ENCODE measurements around the gene ANKRD40. TPM values are rescaled to one million over a fixed set of nuclear protein-coding genes. Genes with fewer than 3 reads are reported as not detected.
"Not testable (repeated sequence)": the region's sequence is repeated elsewhere in the genome, so short reads cannot be mapped to it uniquely, and the experiment has no call there.

The ANKRD40 gene
- total RNA-seq, 1 donor from 2014 or later, result 32.5 TPM

GRCh38 chr17:50712641-50713040, 4.9 kb upstream of the ANKRD40 start:
- no peak for DNase-seq (ENCODE audit: low read depth in 2 of 2)

- DNase-seq (ENCODE audit: low read depth in 2 of 2), result no peak
Observed at GRCh38 chr17:50710650-50711049, 2.9 kb upstream of the ANKRD40 start.

DNA sequence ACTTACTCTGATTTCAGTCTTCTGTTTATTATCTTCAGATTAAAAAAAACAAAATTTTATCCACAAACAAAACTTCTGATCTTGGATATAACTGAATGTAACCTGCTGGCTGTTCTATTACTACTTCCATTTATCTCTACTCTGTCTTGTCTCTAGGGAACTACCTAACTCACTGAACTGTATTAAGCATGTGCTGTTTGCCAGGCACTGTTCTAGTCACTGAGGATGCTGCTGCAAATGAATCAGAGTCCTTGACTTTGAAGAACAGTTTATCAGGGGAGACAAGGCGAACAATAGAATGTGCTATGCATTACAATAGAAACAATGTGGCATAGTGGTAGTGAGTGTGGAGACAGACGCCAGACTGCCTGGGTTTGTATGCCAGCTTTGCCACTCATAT, 2.3 kb upstream of the ANKRD40 start:
- no peak for DNase-seq (ENCODE audit: low read depth in 2 of 2)

DNA sequence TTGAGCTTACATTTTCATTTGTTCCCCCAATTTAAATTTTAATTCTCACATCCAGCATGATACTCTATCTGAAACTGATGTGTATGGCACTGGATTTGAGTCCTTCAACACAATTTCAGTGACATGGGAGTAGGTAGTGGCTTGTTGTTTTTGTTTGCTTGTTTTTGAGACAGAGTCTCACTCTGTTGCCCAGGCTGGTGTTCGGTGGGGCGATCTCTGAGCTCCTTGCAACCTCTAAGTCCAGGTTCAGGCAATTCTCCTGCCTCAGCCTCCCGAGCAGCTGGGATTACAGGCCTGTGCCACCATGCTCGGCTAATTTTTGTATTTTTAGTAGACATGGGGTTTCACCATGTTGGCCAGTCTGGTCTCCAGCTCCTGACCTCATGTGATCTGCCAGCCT, 1.3 kb upstream of the ANKRD40 start:
- DNase-seq (ENCODE audit: low read depth in 2 of 2), result not testable (repeated sequence)

DNA sequence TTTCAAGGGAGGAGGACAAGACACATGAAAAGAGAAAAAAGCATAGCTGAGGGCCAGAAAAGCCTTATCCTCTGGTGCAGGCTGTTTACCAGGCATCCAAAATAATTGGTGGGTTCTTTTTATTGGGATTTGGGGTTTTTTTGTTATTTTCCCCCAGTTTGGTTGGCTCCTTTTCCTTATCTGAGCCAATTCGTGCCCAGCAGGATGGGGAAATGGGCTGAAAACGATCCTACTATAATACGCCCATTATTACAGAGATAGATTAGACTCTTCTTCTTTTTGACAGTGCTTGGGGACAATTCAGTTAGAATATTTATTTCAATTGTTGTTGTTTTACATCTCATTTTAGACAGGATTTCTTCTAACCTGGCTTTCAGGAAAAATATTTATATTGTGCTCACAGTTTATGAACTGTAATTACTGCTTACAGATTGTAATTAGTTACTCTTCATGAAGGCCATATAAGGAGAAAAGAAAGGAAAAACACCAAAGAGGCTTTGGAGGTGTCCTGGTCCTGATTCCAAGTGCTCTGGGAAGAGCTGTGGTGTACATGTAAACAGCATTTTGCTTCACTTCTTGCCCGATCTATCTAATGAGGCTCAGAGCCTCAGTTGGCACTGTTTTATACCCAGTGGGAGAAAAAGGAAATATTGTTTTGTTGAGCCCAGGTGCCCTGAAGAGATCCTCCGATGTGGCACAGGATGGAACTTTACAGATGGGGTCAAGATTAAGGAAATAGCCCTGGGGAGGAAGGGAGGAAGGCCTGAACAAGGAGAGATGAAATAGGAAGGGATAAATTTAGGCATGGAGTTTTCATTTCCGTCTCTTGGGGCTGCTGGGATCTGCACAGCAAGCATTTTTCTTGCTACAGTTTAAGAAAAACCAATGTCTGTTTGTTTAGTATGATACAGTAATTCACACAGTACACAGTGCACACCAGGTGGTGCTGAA, 611 bp upstream of the ANKRD40 start:
- DNase-seq (ENCODE audit: low read depth in 2 of 2), result peak; percentile 23 to 38

DNA sequence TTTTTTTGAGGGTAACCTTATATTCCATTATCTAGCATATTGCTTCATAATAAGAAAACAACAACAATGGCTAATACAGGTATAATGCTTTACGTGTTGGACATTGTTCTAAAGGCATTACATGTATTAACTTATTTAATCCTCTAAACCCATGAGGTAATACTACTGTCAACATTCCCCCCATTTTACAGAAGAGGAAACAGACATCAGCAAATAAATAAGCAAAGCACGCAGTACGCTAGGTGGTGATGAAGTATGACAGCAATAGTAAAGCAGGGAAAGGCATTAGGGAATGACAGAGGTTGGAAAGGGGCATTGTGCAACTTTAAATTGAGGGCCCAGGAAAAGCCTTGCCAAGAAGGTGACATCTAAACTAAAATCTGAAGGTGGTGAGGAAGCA, 4.6 kb downstream of the ANKRD40 start:
- no peak for DNase-seq (ENCODE audit: low read depth in 2 of 2)

DNA sequence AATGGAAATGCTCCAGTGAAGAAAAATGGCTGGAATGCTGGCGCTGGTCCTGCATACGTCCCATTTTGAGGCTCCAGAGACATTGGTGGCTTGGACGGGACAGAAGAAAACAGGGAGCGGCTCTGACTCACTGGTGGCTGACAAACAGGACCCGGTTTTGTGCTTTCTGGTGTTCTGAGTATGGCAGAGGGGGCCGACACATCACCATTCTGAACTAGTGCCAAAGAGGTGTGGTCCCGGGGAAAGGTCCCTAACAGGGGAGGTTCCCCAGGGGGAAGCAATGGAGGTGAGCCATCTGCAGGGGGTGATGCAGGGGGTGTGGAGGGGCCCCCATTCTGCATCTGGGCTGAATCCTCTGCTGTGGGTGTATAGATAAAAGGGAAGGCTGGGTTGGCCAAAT, 8.3 kb downstream of the ANKRD40 start:
- no peak for DNase-seq (ENCODE audit: low read depth in 2 of 2)

GRCh38 chr17:50697663-50698272, 9.9 kb downstream of the ANKRD40 start:
- DNase-seq (ENCODE audit: low read depth in 2 of 2), result no peak

- DNase-seq (ENCODE audit: low read depth in 2 of 2), result no peak
Observed at GRCh38 chr17:50697062-50697461, 10.7 kb downstream of the ANKRD40 start.

- no peak for DNase-seq (ENCODE audit: low read depth in 2 of 2)
Observed at GRCh38 chr17:50696365-50696879, 11.3 kb downstream of the ANKRD40 start.

- no peak for DNase-seq (ENCODE audit: low read depth in 2 of 2)
Observed at GRCh38 chr17:50693036-50693682, 14.6 kb downstream of the ANKRD40 start.

GRCh38 chr17:50692448-50693035, 15.2 kb downstream of the ANKRD40 start:
- DNase-seq (ENCODE audit: low read depth in 2 of 2), result no peak

GRCh38 chr17:50691550-50692447, 15.9 kb downstream of the ANKRD40 start:
- DNase-seq (ENCODE audit: low read depth in 2 of 2), result peak in 1 of 2 donors; percentile 24

- DNase-seq (ENCODE audit: low read depth in 2 of 2), result no peak
Observed at GRCh38 chr17:50690887-50691549, 16.7 kb downstream of the ANKRD40 start.

GRCh38 chr17:50689956-50690886, 17.5 kb downstream of the ANKRD40 start:
- peak in 1 of 2 donors; percentile 28 for DNase-seq (ENCODE audit: low read depth in 2 of 2)

DNA sequence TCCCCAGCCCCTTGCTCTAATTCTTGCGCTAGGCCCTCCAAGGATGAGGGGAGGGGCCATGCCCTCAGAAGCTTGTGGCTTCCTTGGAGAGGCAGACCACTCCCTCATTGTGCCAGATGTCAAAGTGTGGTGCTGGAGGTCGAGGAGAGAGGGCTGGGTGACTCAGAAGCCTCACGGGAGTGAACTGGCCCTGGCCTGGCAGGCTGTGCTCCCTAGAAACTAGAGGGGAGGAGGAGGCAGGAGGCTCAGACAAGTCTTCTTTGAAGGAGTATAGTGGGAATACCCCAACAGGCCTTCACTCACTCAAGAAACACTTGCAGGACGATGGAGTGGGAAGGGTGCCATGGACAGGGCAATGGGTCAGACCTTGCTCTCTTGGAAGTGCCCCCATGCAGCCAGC, 18.5 kb downstream of the ANKRD40 start:
- peak in 1 of 2 donors; percentile 19 for DNase-seq (ENCODE audit: low read depth in 2 of 2)

- no peak for DNase-seq (ENCODE audit: low read depth in 2 of 2)
Observed at GRCh38 chr17:50688245-50688644, 19.5 kb downstream of the ANKRD40 start.

DNA sequence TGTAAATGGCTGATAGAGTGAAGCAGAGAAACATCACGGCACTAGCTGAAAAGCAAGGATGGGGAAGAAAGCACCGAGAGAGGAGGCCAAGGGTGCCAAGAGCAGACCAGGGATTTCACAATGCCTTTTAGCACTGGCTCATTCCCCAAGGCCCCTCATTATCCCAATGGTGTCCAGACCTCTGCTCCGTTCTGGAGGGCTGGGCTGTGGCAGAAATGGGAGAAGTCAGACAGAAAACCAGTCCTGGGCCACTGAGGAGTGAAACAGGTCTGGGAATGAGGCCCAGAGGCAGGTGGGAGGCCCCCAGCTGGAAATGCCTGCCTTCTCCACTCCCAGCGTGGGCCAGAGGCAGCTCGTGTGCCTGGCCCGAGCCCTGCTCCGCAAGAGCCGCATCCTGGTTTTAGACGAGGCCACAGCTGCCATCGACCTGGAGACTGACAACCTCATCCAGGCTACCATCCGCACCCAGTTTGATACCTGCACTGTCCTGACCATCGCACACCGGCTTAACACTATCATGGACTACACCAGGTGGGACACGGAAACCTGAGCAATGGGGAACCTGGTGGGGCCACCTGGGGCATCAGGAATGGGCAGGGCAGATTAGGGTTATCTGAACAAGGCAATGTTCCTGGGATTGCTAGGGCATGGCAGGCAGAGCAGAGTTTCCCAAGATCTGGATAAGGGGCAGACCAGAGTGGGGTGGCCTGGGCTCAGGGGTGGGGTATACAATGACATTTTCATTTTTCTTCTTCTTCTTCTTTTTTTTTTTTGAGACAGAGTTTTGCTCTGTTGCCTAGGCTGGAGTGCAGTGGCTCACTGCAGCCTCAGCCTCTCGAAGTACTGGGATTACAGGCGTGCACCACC, 20.3 kb downstream of the ANKRD40 start:
- no peak for DNase-seq (ENCODE audit: low read depth in 2 of 2)
